CD14-positive monocyte (primary cell): Measurements from ENCODE around the gene LIX1. TPM values are rescaled to one million over a fixed set of nuclear protein-coding genes. Genes with fewer than 3 reads are reported as not detected.
A peak's percentile ranks its signal among the peaks of the same experiment; 100 is the strongest.

Experiments
- DNase-seq, 3 donors: peaks; one replicate each; pipeline ENCODE4 v3.0.0-alpha.2; 2011 to 2022
- H2AFZ ChIP-seq: 2 replicates; pipeline ENCODE4 v1.6.0; 2012; ENCODE audit warnings: mild to moderate bottlenecking, low read depth, low read length, inconsistent platforms; ENCODE audit not compliant: insufficient read depth, poor library complexity, severe bottlenecking
- H3K27ac ChIP-seq, 2 donors: 1 replicate in 1 of 2; 2 replicates in 1 of 2; pipeline ENCODE4 v1.5.1; 2012 to 2013; ENCODE audit warnings: low read length in 2 of 2, control low read depth in 1 of 2, inconsistent platforms in 1 of 2, low read depth in 1 of 2, mild to moderate bottlenecking in 1 of 2
- H3K27me3 ChIP-seq, 2 donors: one replicate each; pipeline versions ENCODE4 v1.6.0 to v1.6.1; 2011 to 2013; ENCODE audit warnings: low read length in 2 of 2; ENCODE audit not compliant: control insufficient read depth in 2 of 2, insufficient read depth in 2 of 2
- H3K36me3 ChIP-seq, 2 donors: replicated peaks in 1 of 2; 1 replicate in 1 of 2; 2 replicates in 1 of 2; pipeline versions ENCODE4 v1.5.1 to v1.6.1; 2012 to 2013; ENCODE audit warnings: low read length in 2 of 2, control low read depth in 1 of 2, inconsistent platforms in 1 of 2, mild to moderate bottlenecking in 1 of 2; ENCODE audit not compliant: insufficient read depth in 2 of 2, control insufficient read depth in 1 of 2
- H3K4me1 ChIP-seq, 2 donors: 1 replicate in 1 of 2; 2 replicates in 1 of 2; pipeline versions ENCODE4 v1.5.1 to v1.6.1; 2012 to 2013; ENCODE audit warnings: low read length in 2 of 2, control low read depth in 1 of 2, inconsistent platforms in 1 of 2, mild to moderate bottlenecking in 1 of 2, moderate library complexity in 1 of 2; ENCODE audit not compliant: insufficient read depth in 2 of 2, control insufficient read depth in 1 of 2
- H3K4me2 ChIP-seq: replicated peaks from 2 replicates; pipeline ENCODE3; 2012; ENCODE audit warnings: low read length, moderate library complexity, mild to moderate bottlenecking; ENCODE audit not compliant: poor library complexity, severe bottlenecking; ENCODE audit errors: extremely low read depth
- H3K4me3 ChIP-seq, 3 experiments: fragments of 200-600 bp in 1 of 3; sonication (generic) in 1 of 3; replicated peaks in 1 of 3; 1 replicate in 2 of 3; 2 replicates in 1 of 3; pipeline ENCODE4 v1.5.1; 2011 to 2013; ENCODE audit warnings: low read length in 3 of 3, mild to moderate bottlenecking in 3 of 3, control low read depth in 2 of 3, low read depth in 2 of 3, inconsistent platforms in 1 of 3, moderate library complexity in 1 of 3
- H3K79me2 ChIP-seq: 2 replicates; pipeline ENCODE4 v1.6.0; 2012; ENCODE audit warnings: mild to moderate bottlenecking, control low read depth, inconsistent platforms, low read length, moderate library complexity; ENCODE audit not compliant: insufficient read depth
- H3K9ac ChIP-seq: 2 replicates; pipeline ENCODE4 v1.6.0; 2017; ENCODE audit warnings: low read length, mild to moderate bottlenecking; ENCODE audit not compliant: insufficient read depth, poor library complexity, severe bottlenecking
- H3K9me3 ChIP-seq, 2 donors: replicated peaks in 1 of 2; 1 replicate in 1 of 2; 2 replicates in 1 of 2; pipeline versions ENCODE4 v1.5.1 to v1.6.1; 2012 to 2013; ENCODE audit warnings: low read length in 2 of 2, control low read depth in 1 of 2; ENCODE audit not compliant: control insufficient read depth in 1 of 2, insufficient read depth in 1 of 2
- H4K20me1 ChIP-seq: 2 replicates; pipeline ENCODE4 v1.6.0; 2012; ENCODE audit warnings: mild to moderate bottlenecking, low read length, control low read depth, moderate library complexity; ENCODE audit not compliant: insufficient read depth
- H3K27ac Mint-ChIP-seq, 7 donors: one replicate each; pipeline ENCODE4 v1.8.0; 2020; ENCODE audit warnings: mild to moderate bottlenecking in 7 of 7, mixed read lengths in 7 of 7, moderate library complexity in 6 of 7, inconsistent platforms in 2 of 7
- H3K27me3 Mint-ChIP-seq, 3 donors: one replicate each; pipeline ENCODE4 v1.8.0; 2021 to 2022; ENCODE audit warnings: low read depth in 3 of 3, mild to moderate bottlenecking in 3 of 3, mixed read lengths in 3 of 3, moderate library complexity in 3 of 3, inconsistent platforms in 1 of 3
- H3K36me3 Mint-ChIP-seq, 2 donors: one replicate each; pipeline ENCODE4 v1.8.0; 2020; ENCODE audit warnings: mixed read lengths in 2 of 2, inconsistent platforms in 1 of 2, mild to moderate bottlenecking in 1 of 2
- H3K4me1 Mint-ChIP-seq: one replicate; pipeline ENCODE4 v1.8.0; 2020; ENCODE audit warnings: mild to moderate bottlenecking, mixed read lengths
- H3K4me3 Mint-ChIP-seq, 2 donors: one replicate each; pipeline ENCODE4 v1.8.0; 2020; ENCODE audit warnings: mild to moderate bottlenecking in 2 of 2, mixed read lengths in 2 of 2, moderate library complexity in 1 of 2
- H3K9me3 Mint-ChIP-seq, 7 donors: one replicate each; pipeline ENCODE4 v1.8.0; 2020 to 2022; ENCODE audit warnings: mixed read lengths in 7 of 7, mild to moderate bottlenecking in 6 of 7, moderate library complexity in 6 of 7, inconsistent platforms in 2 of 7
- CTCF ChIP-seq: fragments of 200-600 bp; IDR thresholded peaks from one replicate; pipeline ENCODE4 v1.8.0; 2022; ENCODE audit warnings: antibody characterized with exemption, mild to moderate bottlenecking
- WGBS: methylation state at CpG from one replicate; pipeline ENCODE4 v1.1.5; 2013; ENCODE audit warnings: missing lambda C conversion rate; ENCODE audit not compliant: insufficient coverage; 5-methylcytosine and 5-hydroxymethylcytosine counted together
- intact Hi-C, 2 donors: fragments of 100-400 bp; cut with micrococcal nuclease; formaldehyde crosslinking; loops; one replicate each; pipeline versions ENCODE4 v1.15.0 to v1.15.1; 2023
- polyA plus RNA-seq, 3 donors: library from polyadenylated mRNA; depleted of rRNA in 1 of 3; unstranded in 2 of 3; stranded (reverse) in 1 of 3; fragments of 300-500 nt in 2 of 3; fragments of >200 nt in 1 of 3; fragmentation: Illumina TruSeq in 2 of 3; gene quantifications; 1 replicate in 2 of 3; 2 replicates in 1 of 3; pipeline ENCODE4 v1.2.3, GENCODE V29; 2012 to 2021

LIX1 gene
- polyA plus RNA-seq, 3 donors, result not detected

- H3K27me3 Mint-ChIP-seq, result peaks cover 0 to 5% (median 0%) of the 10 kb centered on the region in 3 donors
- Histone ChIP-seq H3K27me3 (no peaks in the 10 kb centered on the region), H3K4me3 (no peak overlapping the region), H3K4me1 (no peaks in the 10 kb centered on the region), H3K9me3 (no peaks in the 10 kb centered on the region), H3K36me3 (no peaks in the 10 kb centered on the region), H3K79me2 (no peaks in the 10 kb centered on the region), H2AFZ (no peak overlapping the region), H3K4me2 (no peak overlapping the region), H3K9ac (no peak overlapping the region), H4K20me1 (no peaks in the 10 kb centered on the region), H3K27ac (no peak overlapping the region)
- H3K36me3 Mint-ChIP-seq, result no peaks in the 10 kb centered on the region
- peaks cover 0 to 4% (median 0%) of the 10 kb centered on the region in 7 donors for H3K9me3 Mint-ChIP-seq
- H3K27ac Mint-ChIP-seq, result peak overlapping the region in 1 of 7 donors; percentile 4
- no peak for TF ChIP-seq CTCF
- H3K4me1 Mint-ChIP-seq, result no peaks in the 10 kb centered on the region
- WGBS, result no CpG with 5 or more reads among the region's 1 CpG
- no peak overlapping the region for H3K4me3 Mint-ChIP-seq
- intact Hi-C loops, result no loop called here
- no peak for DNase-seq
These were observed 8.0 kb upstream of the LIX1 start for GRCh38 chr5:97150401-97150800.

GRCh38 chr5:97149709-97150108 lies 7.3 kb upstream of the LIX1 start:
- H3K27ac ChIP-seq, result no peak overlapping the region
- no peaks in the 10 kb centered on the region for H4K20me1 ChIP-seq
- H3K4me3 ChIP-seq, result no peak overlapping the region
- no peaks in the 10 kb centered on the region for H3K4me1 ChIP-seq
- H3K27ac Mint-ChIP-seq, result no peak overlapping the region
- no peak overlapping the region for H3K4me3 Mint-ChIP-seq
- H3K79me2 ChIP-seq, result no peaks in the 10 kb centered on the region
- H3K9ac ChIP-seq, result no peak overlapping the region
- H2AFZ ChIP-seq, result no peak overlapping the region
- TF ChIP-seq CTCF, result no peak
- H3K27me3 Mint-ChIP-seq, result peaks cover 0 to 4% (median 0%) of the 10 kb centered on the region in 3 donors
- H3K9me3 ChIP-seq, result no peaks in the 10 kb centered on the region
- no CpG with 5 or more reads among the region's 2 CpGs for WGBS
- DNase-seq, result no peak
- peaks cover 0 to 2% (median 0%) of the 10 kb centered on the region in 7 donors for H3K9me3 Mint-ChIP-seq
- no peaks in the 10 kb centered on the region for H3K36me3 Mint-ChIP-seq
- intact Hi-C loops, result no loop called here
- H3K4me1 Mint-ChIP-seq, result no peaks in the 10 kb centered on the region
- no peaks in the 10 kb centered on the region for H3K36me3 ChIP-seq
- no peak overlapping the region for H3K4me2 ChIP-seq
- no peaks in the 10 kb centered on the region for H3K27me3 ChIP-seq
